Ovary (tissue), 9 donors: ENCODE data around the gene RAB31. TPM values are rescaled to one million over a fixed set of nuclear protein-coding genes. Genes with fewer than 3 reads are reported as not detected.
A peak's percentile ranks its signal among the peaks of the same experiment; 100 is the strongest.

Experiments
- DNase-seq, 5 donors: peaks; one replicate each; pipeline ENCODE4 v3.0.0-alpha.2; 2019 to 2020
- H3K27ac ChIP-seq, 2 donors: fragments of 200-600 bp; one replicate each; pipeline versions ENCODE4 v1.5.1 to v1.8.0; 2019 to 2022
- H3K27me3 ChIP-seq: fragments of 200-600 bp; one replicate; pipeline ENCODE4 v1.8.0; 2022
- H3K36me3 ChIP-seq: fragments of 200-600 bp; sonication (generic); one replicate; pipeline ENCODE4 v1.5.1; 2019
- H3K4me1 ChIP-seq: one replicate; pipeline ENCODE4 v1.8.1; 2013; ENCODE audit warnings: mild to moderate bottlenecking, moderate library complexity; ENCODE audit not compliant: insufficient read depth
- H3K4me3 ChIP-seq: fragments of 200-600 bp; sonication (generic); one replicate; pipeline ENCODE4 v1.5.1; 2017
- H3K9me3 ChIP-seq, 2 donors: fragments of 200-600 bp in 1 of 2; sonication (generic) in 1 of 2; one replicate each; pipeline versions ENCODE4 v1.5.1 to v1.8.1; 2013 to 2019; ENCODE audit warnings: mild to moderate bottlenecking in 1 of 2, moderate library complexity in 1 of 2
- EP300 ChIP-seq: sonication (generic); formaldehyde crosslinking; IDR thresholded peaks from one replicate; pipeline ENCODE4 v1.6.1; 2017; ENCODE audit warnings: antibody characterized with exemption
- POLR2A ChIP-seq: fragments of 450-650 bp; IDR thresholded peaks from one replicate; pipeline ENCODE4 v1.6.1; 2017; ENCODE audit warnings: antibody characterized with exemption, mild to moderate bottlenecking, moderate library complexity
- WGBS, 3 donors: extraction: QIAGEN DNeasy Blood & Tissue Kit in 1 of 3; methylation state at CpG; one replicate each; pipeline versions ENCODE4 v1.1.5 to v1.1.7; 2013 to 2017; 5-methylcytosine and 5-hydroxymethylcytosine counted together
- intact Hi-C, 4 donors: fragments of 100-400 bp; cut with DNase I; formaldehyde crosslinking; loops; one replicate each; pipeline versions ENCODE4 v1.11.0 to v1.15.1; 2022 to 2023
- polyA plus RNA-seq, 2 donors: library from polyadenylated mRNA; stranded (reverse); fragments of 200-250 nt in 1 of 2; fragments of 350-450 nt in 1 of 2; fragmentation: Illumina TruSeq in 1 of 2; extraction: RNeasy Lipid Tissue Mini Kit (QIAGEN cat#74804) in 1 of 2; gene quantifications; one replicate each; pipeline ENCODE4 v1.2.3, GENCODE V29; 2013 to 2014
- total RNA-seq, 7 donors: library from RNA; depleted of rRNA in 2 of 7; stranded (reverse); fragments of >200 nt in 2 of 7; fragmentation: NEBNext Ultra II Directional in 3 of 7; extraction: Animal tissue kit (Norgen Biotek cat#: 25700) in 3 of 7; gene quantifications; one replicate each; pipeline versions ENCODE4 v1.1.0 to v1.2.4, GENCODE V29; 2016 to 2023
- TF ChIP-seq, protein P1 (sequence below), 3 donors: fragments of 450-650 bp in 2 of 3; fragments of 200-600 bp in 1 of 3; IDR thresholded peaks; one replicate each; pipeline versions ENCODE4 v1.5.1 to v1.8.0; 2016 to 2022; ENCODE audit warnings: antibody characterized with exemption in 3 of 3, mild to moderate bottlenecking in 1 of 3
- donor health status: DM: no; HTN: no; CAD: no; lungs with moderate emphysema.
- donor health status: DM: no; HTN: no; CAD: no.
- donor health status: Bipolar disorder and iron deficiency.
- donor health status: DM: yes; HTN: yes; CAD: no.
- donor health status: DM: no; HTN: no; CAD: no.
- donor health status: DM: yes; HTN: yes; CAD: no.

The RAB31 gene
- total and polyA plus RNA-seq, 9 donors = 37.9 to 188 (median 62.8) TPM

DNA sequence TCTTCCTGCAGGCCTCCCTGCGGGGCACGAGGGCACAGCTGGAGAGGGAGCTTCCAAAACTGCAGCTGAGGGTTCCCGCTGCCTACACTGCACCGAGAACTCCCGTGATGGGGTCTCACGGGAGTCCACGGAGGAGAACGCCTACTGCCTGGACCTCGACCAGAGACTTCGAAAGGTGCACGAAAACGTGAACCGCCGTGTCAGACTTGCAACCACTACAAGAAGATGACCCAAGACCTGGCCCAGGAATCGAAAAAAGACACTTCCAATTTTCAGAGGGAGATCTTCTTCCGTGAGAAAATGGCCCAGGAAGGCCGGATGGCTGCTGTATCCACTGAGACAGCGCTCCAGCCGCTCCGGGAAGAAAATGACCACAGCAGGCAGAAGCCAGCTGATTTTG, 124.8 kb downstream of the RAB31 start:
- Histone ChIP-seq H3K4me1 (peaks cover 9% of the 10 kb centered on the region), H3K9me3 (no peaks in the 10 kb centered on the region), H3K27me3 (no peaks in the 10 kb centered on the region), H3K4me3 (no peak overlapping the region), H3K36me3 (no peaks in the 10 kb centered on the region), H3K27ac (no peak overlapping the region)
- WGBS, 3 donors = 96 to 97% (median 97%) methylated on average over 20 of the region's 20 CpGs
- intact Hi-C loops = no loop called here
- TF ChIP-seq, protein P1, sequence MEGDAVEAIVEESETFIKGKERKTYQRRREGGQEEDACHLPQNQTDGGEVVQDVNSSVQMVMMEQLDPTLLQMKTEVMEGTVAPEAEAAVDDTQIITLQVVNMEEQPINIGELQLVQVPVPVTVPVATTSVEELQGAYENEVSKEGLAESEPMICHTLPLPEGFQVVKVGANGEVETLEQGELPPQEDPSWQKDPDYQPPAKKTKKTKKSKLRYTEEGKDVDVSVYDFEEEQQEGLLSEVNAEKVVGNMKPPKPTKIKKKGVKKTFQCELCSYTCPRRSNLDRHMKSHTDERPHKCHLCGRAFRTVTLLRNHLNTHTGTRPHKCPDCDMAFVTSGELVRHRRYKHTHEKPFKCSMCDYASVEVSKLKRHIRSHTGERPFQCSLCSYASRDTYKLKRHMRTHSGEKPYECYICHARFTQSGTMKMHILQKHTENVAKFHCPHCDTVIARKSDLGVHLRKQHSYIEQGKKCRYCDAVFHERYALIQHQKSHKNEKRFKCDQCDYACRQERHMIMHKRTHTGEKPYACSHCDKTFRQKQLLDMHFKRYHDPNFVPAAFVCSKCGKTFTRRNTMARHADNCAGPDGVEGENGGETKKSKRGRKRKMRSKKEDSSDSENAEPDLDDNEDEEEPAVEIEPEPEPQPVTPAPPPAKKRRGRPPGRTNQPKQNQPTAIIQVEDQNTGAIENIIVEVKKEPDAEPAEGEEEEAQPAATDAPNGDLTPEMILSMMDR (IDR thresholded peaks at IDR 0.05) = no peak
- DNase-seq = no peak

- no peaks in the 10 kb centered on the region for H3K27me3 ChIP-seq
- intact Hi-C loops = no loop called here
- no peak overlapping the region for H3K4me3 ChIP-seq
- TF ChIP-seq, protein P1 (IDR thresholded peaks at IDR 0.05) = no peak
- no peak for TF ChIP-seq POLR2A
- TF ChIP-seq EP300 = no peak
- H3K27ac ChIP-seq = peak overlapping the region in 1 of 2 donors; percentile 67
- peaks cover 8% of the 10 kb centered on the region for H3K4me1 ChIP-seq
- DNase-seq = no peak
- no peaks in the 10 kb centered on the region for H3K9me3 ChIP-seq
- WGBS, 3 donors = 76 to 87% (median 77%) methylated on average over 2 of the region's 2 CpGs
- no peaks in the 10 kb centered on the region for H3K36me3 ChIP-seq
Observed at GRCh38 chr18:9834551-9834950, 126.5 kb downstream of the RAB31 start.

DNA sequence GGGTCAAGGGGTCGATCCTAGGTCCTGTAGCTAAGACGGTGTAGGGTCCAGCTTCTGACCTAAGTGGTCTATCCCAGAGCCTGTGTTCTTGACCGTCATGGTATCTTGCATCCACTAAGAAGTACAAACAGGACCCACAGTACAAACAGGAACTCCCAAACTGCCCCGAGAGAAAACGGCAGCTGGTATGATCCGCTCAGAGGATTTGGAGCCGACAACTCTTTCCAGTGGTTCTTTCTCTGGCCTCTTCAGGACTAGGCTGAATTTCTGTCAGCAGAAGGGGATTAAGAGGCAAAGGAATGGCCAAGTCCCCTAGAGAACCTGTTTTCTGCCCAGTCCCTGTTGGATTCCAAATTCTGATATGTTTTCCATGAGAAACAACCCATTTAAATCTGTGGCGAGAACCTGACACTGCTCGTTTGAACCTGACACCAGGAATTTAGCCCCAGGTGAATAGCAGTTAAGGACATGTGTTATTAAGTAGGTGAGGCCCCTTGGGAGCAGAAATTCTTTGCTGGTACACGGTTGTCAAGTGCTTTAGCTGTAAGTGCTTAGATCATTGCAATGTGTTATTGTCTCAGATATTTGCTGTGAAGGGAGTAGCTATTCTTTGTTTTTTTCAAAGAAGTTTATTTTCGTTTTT, 127.1 kb downstream of the RAB31 start:
- Histone ChIP-seq H3K36me3 (no peaks in the 10 kb centered on the region), H3K4me1 (peaks cover 8% of the 10 kb centered on the region), H3K4me3 (no peak overlapping the region), H3K27me3 (no peaks in the 10 kb centered on the region), H3K27ac (peak overlapping the region in 1 of 2 donors; percentile 67), H3K9me3 (no peaks in the 10 kb centered on the region)
- intact Hi-C loops = no loop called here
- no peak for DNase-seq
- no peak for TF ChIP-seq EP300
- TF ChIP-seq, protein P1 (IDR thresholded peaks at IDR 0.05) = no peak
- no peak for TF ChIP-seq POLR2A
- 41 to 65% (median 54%) methylated on average over 11 of the region's 11 CpGs for WGBS, 3 donors

GRCh38 chr18:9835825-9836224, 127.7 kb downstream of the RAB31 start:
- Histone ChIP-seq H3K4me1 (peaks cover 8% of the 10 kb centered on the region), H3K27me3 (no peaks in the 10 kb centered on the region), H3K4me3 (no peak overlapping the region), H3K36me3 (no peaks in the 10 kb centered on the region), H3K9me3 (no peaks in the 10 kb centered on the region), H3K27ac (peak overlapping the region in 1 of 2 donors; percentile 67)
- TF ChIP-seq, protein P1 (IDR thresholded peaks at IDR 0.05) = no peak
- TF ChIP-seq POLR2A (no peak), EP300 (no peak)
- no peak for DNase-seq
- WGBS, 3 donors = 10 to 18% (median 16%) methylated on average over 10 of the region's 10 CpGs
- intact Hi-C loops = no loop called here
